Measurements from ENCODE around the gene KLHL25.

Gene KLHL25

GRCh38 chr15:85773249-85773648 is 21.5 kb downstream of the KLHL25 start:
- no peak overlapping the region for H3K27ac ChIP-seq (ENCODE audit: low read length)

GRCh38 chr15:85772668-85773067 is 22.1 kb downstream of the KLHL25 start:
- no peaks in the 10 kb centered on the region for H3K9me3 ChIP-seq (ENCODE audit: control insufficient read depth in 2 of 2, low read length in 2 of 2)
- H3K4me3 ChIP-seq (ENCODE audit: low read length in 2 of 2): no peak overlapping the region
- H3K27ac ChIP-seq (ENCODE audit: low read length): peak overlapping the region; percentile 67
- no peaks in the 10 kb centered on the region for H3K27me3 ChIP-seq (ENCODE audit: control insufficient read depth in 1 of 2, insufficient read depth in 2 of 2, low read length in 2 of 2)
- peaks cover 19% of the 10 kb centered on the region for H3K4me1 ChIP-seq (ENCODE audit: control insufficient read depth, insufficient read depth, low read length)
- peaks cover 0 to 3% of the 10 kb centered on the region in 2 donors for H3K36me3 ChIP-seq (ENCODE audit: control insufficient read depth in 2 of 2, insufficient read depth in 2 of 2, low read length in 2 of 2)
- H3K9ac ChIP-seq (ENCODE audit: low read length in 2 of 2): no peak overlapping the region

More at GRCh38 chr15:85773249-85773648, 21.5 kb downstream of the KLHL25 start:
- H3K9me3 ChIP-seq (ENCODE audit: control insufficient read depth in 2 of 2, low read length in 2 of 2): no peaks in the 10 kb centered on the region
- no peaks in the 10 kb centered on the region for H3K27me3 ChIP-seq (ENCODE audit: control insufficient read depth in 1 of 2, insufficient read depth in 2 of 2, low read length in 2 of 2)
- H3K36me3 ChIP-seq (ENCODE audit: control insufficient read depth in 2 of 2, insufficient read depth in 2 of 2, low read length in 2 of 2): peaks cover 0 to 3% of the 10 kb centered on the region in 2 donors
- peaks cover 19% of the 10 kb centered on the region for H3K4me1 ChIP-seq (ENCODE audit: control insufficient read depth, insufficient read depth, low read length)
- H3K4me3 ChIP-seq (ENCODE audit: low read length in 2 of 2): no peak overlapping the region
- no peak overlapping the region for H3K9ac ChIP-seq (ENCODE audit: low read length in 2 of 2)

- Histone ChIP-seq H3K27ac (ENCODE audit: low read length) (peak overlapping the region; percentile 67), H3K9ac (ENCODE audit: low read length in 2 of 2) (no peak overlapping the region), H3K4me1 (ENCODE audit: control insufficient read depth, insufficient read depth, low read length) (peaks cover 19% of the 10 kb centered on the region), H3K36me3 (ENCODE audit: control insufficient read depth in 2 of 2, insufficient read depth in 2 of 2, low read length in 2 of 2) (peaks cover 0 to 3% of the 10 kb centered on the region in 2 donors), H3K27me3 (ENCODE audit: control insufficient read depth in 1 of 2, insufficient read depth in 2 of 2, low read length in 2 of 2) (no peaks in the 10 kb centered on the region), H3K9me3 (ENCODE audit: control insufficient read depth in 2 of 2, low read length in 2 of 2) (no peaks in the 10 kb centered on the region), H3K4me3 (ENCODE audit: low read length in 2 of 2) (no peak overlapping the region)
These were observed 22.8 kb downstream of the KLHL25 start for GRCh38 chr15:85771781-85772445.

GRCh38 chr15:85771271-85771670 is 23.5 kb downstream of the KLHL25 start:
- Histone ChIP-seq H3K9me3 (ENCODE audit: control insufficient read depth in 2 of 2, low read length in 2 of 2) (no peaks in the 10 kb centered on the region), H3K27me3 (ENCODE audit: control insufficient read depth in 1 of 2, insufficient read depth in 2 of 2, low read length in 2 of 2) (no peaks in the 10 kb centered on the region), H3K36me3 (ENCODE audit: control insufficient read depth in 2 of 2, insufficient read depth in 2 of 2, low read length in 2 of 2) (peaks cover 0 to 3% of the 10 kb centered on the region in 2 donors), H3K4me1 (ENCODE audit: control insufficient read depth, insufficient read depth, low read length) (peaks cover 22% of the 10 kb centered on the region), H3K4me3 (ENCODE audit: low read length in 2 of 2) (no peak overlapping the region), H3K9ac (ENCODE audit: low read length in 2 of 2) (no peak overlapping the region), H3K27ac (ENCODE audit: low read length) (peak overlapping the region; percentile 11)

GRCh38 chr15:85770096-85771041 is 24.4 kb downstream of the KLHL25 start:
- Histone ChIP-seq H3K36me3 (ENCODE audit: control insufficient read depth in 2 of 2, insufficient read depth in 2 of 2, low read length in 2 of 2) (peaks cover 0 to 3% of the 10 kb centered on the region in 2 donors), H3K9ac (ENCODE audit: low read length in 2 of 2) (no peak overlapping the region), H3K9me3 (ENCODE audit: control insufficient read depth in 2 of 2, low read length in 2 of 2) (no peaks in the 10 kb centered on the region), H3K4me3 (ENCODE audit: low read length in 2 of 2) (no peak overlapping the region), H3K27ac (ENCODE audit: low read length) (no peak overlapping the region), H3K27me3 (ENCODE audit: control insufficient read depth in 1 of 2, insufficient read depth in 2 of 2, low read length in 2 of 2) (no peaks in the 10 kb centered on the region), H3K4me1 (ENCODE audit: control insufficient read depth, insufficient read depth, low read length) (peaks cover 22% of the 10 kb centered on the region)

GRCh38 chr15:85769182-85769900 is 25.4 kb downstream of the KLHL25 start:
- no peak overlapping the region for H3K27ac ChIP-seq (ENCODE audit: low read length)
- H3K4me1 ChIP-seq (ENCODE audit: control insufficient read depth, insufficient read depth, low read length): peaks cover 27% of the 10 kb centered on the region
- no peaks in the 10 kb centered on the region for H3K9me3 ChIP-seq (ENCODE audit: control insufficient read depth in 2 of 2, low read length in 2 of 2)
- H3K4me3 ChIP-seq (ENCODE audit: low read length in 2 of 2): no peak overlapping the region
- no peak overlapping the region for H3K9ac ChIP-seq (ENCODE audit: low read length in 2 of 2)
- H3K36me3 ChIP-seq (ENCODE audit: control insufficient read depth in 2 of 2, insufficient read depth in 2 of 2, low read length in 2 of 2): peaks cover 0 to 3% of the 10 kb centered on the region in 2 donors
- no peaks in the 10 kb centered on the region for H3K27me3 ChIP-seq (ENCODE audit: control insufficient read depth in 1 of 2, insufficient read depth in 2 of 2, low read length in 2 of 2)

- no peak overlapping the region for H3K4me3 ChIP-seq (ENCODE audit: low read length in 2 of 2)
- H3K4me1 ChIP-seq (ENCODE audit: control insufficient read depth, insufficient read depth, low read length): peaks cover 34% of the 10 kb centered on the region
- no peak overlapping the region for H3K9ac ChIP-seq (ENCODE audit: low read length in 2 of 2)
- H3K27me3 ChIP-seq (ENCODE audit: control insufficient read depth in 1 of 2, insufficient read depth in 2 of 2, low read length in 2 of 2): no peaks in the 10 kb centered on the region
- no peaks in the 10 kb centered on the region for H3K9me3 ChIP-seq (ENCODE audit: control insufficient read depth in 2 of 2, low read length in 2 of 2)
- H3K36me3 ChIP-seq (ENCODE audit: control insufficient read depth in 2 of 2, insufficient read depth in 2 of 2, low read length in 2 of 2): peaks cover 0 to 3% of the 10 kb centered on the region in 2 donors
- no peak overlapping the region for H3K27ac ChIP-seq (ENCODE audit: low read length)
These were observed 26.0 kb downstream of the KLHL25 start for GRCh38 chr15:85768595-85769168.

GRCh38 chr15:85767785-85768529 is 26.8 kb downstream of the KLHL25 start:
- H3K4me1 ChIP-seq (ENCODE audit: control insufficient read depth, insufficient read depth, low read length): peaks cover 41% of the 10 kb centered on the region
- peaks cover 0 to 3% of the 10 kb centered on the region in 2 donors for H3K36me3 ChIP-seq (ENCODE audit: control insufficient read depth in 2 of 2, insufficient read depth in 2 of 2, low read length in 2 of 2)
- H3K27me3 ChIP-seq (ENCODE audit: control insufficient read depth in 1 of 2, insufficient read depth in 2 of 2, low read length in 2 of 2): no peaks in the 10 kb centered on the region
- H3K27ac ChIP-seq (ENCODE audit: low read length): no peak overlapping the region
- no peak overlapping the region for H3K9ac ChIP-seq (ENCODE audit: low read length in 2 of 2)
- H3K4me3 ChIP-seq (ENCODE audit: low read length in 2 of 2): no peak overlapping the region
- no peaks in the 10 kb centered on the region for H3K9me3 ChIP-seq (ENCODE audit: control insufficient read depth in 2 of 2, low read length in 2 of 2)

GRCh38 chr15:85766001-85766831 is 28.5 kb downstream of the KLHL25 start:
- no peaks in the 10 kb centered on the region for H3K27me3 ChIP-seq (ENCODE audit: control insufficient read depth in 1 of 2, insufficient read depth in 2 of 2, low read length in 2 of 2)
- peaks cover 0 to 3% of the 10 kb centered on the region in 2 donors for H3K36me3 ChIP-seq (ENCODE audit: control insufficient read depth in 2 of 2, insufficient read depth in 2 of 2, low read length in 2 of 2)
- H3K9me3 ChIP-seq (ENCODE audit: control insufficient read depth in 2 of 2, low read length in 2 of 2): no peaks in the 10 kb centered on the region
- H3K4me1 ChIP-seq (ENCODE audit: control insufficient read depth, insufficient read depth, low read length): peaks cover 43% of the 10 kb centered on the region
- no peak overlapping the region for H3K27ac ChIP-seq (ENCODE audit: low read length)
- H3K4me3 ChIP-seq (ENCODE audit: low read length in 2 of 2): no peak overlapping the region
- H3K9ac ChIP-seq (ENCODE audit: low read length in 2 of 2): no peak overlapping the region

All from stomach smooth muscle (tissue), 2 donors.